Esophagus (tissue), 2 donors: Measurements from ENCODE around the gene VSIR. TPM values are rescaled to one million over a fixed set of nuclear protein-coding genes. Genes with fewer than 3 reads are reported as not detected.

Experiments
- H3K27ac ChIP-seq, 2 donors: one replicate each; pipeline ENCODE4 v1.5.1; 2013; ENCODE audit warnings: low read depth in 2 of 2, mild to moderate bottlenecking in 2 of 2, inconsistent platforms in 1 of 2, low read length in 1 of 2, moderate library complexity in 1 of 2
- H3K27me3 ChIP-seq, 2 donors: one replicate each; pipeline ENCODE4 v1.6.1; 2013; ENCODE audit warnings: low read length in 2 of 2, control low read depth in 1 of 2, mild to moderate bottlenecking in 1 of 2; ENCODE audit not compliant: insufficient read depth in 2 of 2, control insufficient read depth in 1 of 2
- H3K36me3 ChIP-seq, 2 donors: one replicate each; pipeline ENCODE4 v1.6.1; 2013; ENCODE audit warnings: low read length in 1 of 2; ENCODE audit not compliant: control insufficient read depth in 2 of 2, insufficient read depth in 2 of 2
- H3K4me1 ChIP-seq, 2 donors: one replicate each; pipeline ENCODE4 v1.6.1; 2013; ENCODE audit warnings: low read length in 1 of 2; ENCODE audit not compliant: control insufficient read depth in 2 of 2, insufficient read depth in 2 of 2
- H3K4me3 ChIP-seq, 2 donors: one replicate each; pipeline ENCODE4 v1.5.1; 2013; ENCODE audit warnings: low read length in 2 of 2, mild to moderate bottlenecking in 2 of 2, low read depth in 1 of 2, moderate library complexity in 1 of 2
- H3K9me3 ChIP-seq, 2 donors: one replicate each; pipeline ENCODE4 v1.6.1; 2013; ENCODE audit warnings: mild to moderate bottlenecking in 2 of 2, low read depth in 1 of 2, low read length in 1 of 2, moderate library complexity in 1 of 2; ENCODE audit not compliant: control insufficient read depth in 2 of 2, insufficient read depth in 1 of 2
- WGBS, 2 donors: extraction: QIAGEN DNeasy Blood & Tissue Kit; methylation state at CpG; one replicate each; pipeline ENCODE4 v1.1.7; 2013; 5-methylcytosine and 5-hydroxymethylcytosine counted together
- polyA plus RNA-seq, 2 donors: library from polyadenylated mRNA; stranded (reverse); fragments of 200-250 nt; gene quantifications; one replicate each; pipeline ENCODE4 v1.2.3, GENCODE V29; 2013
- donor health status: healthy with polysubstance abuse.
- donor health status: Bipolar disorder and iron deficiency.

The VSIR gene
- polyA plus RNA-seq, 2 donors = 26.6 to 41.9 TPM

GRCh38 chr10:71704816-71705215, 68.5 kb downstream of the VSIR start:
- Histone ChIP-seq H3K36me3 (no peaks in the 10 kb centered on the region), H3K27ac (no peak overlapping the region), H3K27me3 (no peaks in the 10 kb centered on the region), H3K9me3 (no peaks in the 10 kb centered on the region), H3K4me1 (no peaks in the 10 kb centered on the region), H3K4me3 (no peak overlapping the region)
- 94% methylated on average over 18 of the region's 18 CpGs for WGBS, 2 donors

GRCh38 chr10:71703577-71703976, 69.7 kb downstream of the VSIR start:
- H3K27me3 ChIP-seq = no peaks in the 10 kb centered on the region
- 89 to 90% methylated on average over 11 of the region's 11 CpGs for WGBS, 2 donors
- no peaks in the 10 kb centered on the region for H3K4me1 ChIP-seq
- no peaks in the 10 kb centered on the region for H3K9me3 ChIP-seq
- H3K36me3 ChIP-seq = no peaks in the 10 kb centered on the region
- H3K27ac ChIP-seq = no peak overlapping the region
- no peak overlapping the region for H3K4me3 ChIP-seq

DNA sequence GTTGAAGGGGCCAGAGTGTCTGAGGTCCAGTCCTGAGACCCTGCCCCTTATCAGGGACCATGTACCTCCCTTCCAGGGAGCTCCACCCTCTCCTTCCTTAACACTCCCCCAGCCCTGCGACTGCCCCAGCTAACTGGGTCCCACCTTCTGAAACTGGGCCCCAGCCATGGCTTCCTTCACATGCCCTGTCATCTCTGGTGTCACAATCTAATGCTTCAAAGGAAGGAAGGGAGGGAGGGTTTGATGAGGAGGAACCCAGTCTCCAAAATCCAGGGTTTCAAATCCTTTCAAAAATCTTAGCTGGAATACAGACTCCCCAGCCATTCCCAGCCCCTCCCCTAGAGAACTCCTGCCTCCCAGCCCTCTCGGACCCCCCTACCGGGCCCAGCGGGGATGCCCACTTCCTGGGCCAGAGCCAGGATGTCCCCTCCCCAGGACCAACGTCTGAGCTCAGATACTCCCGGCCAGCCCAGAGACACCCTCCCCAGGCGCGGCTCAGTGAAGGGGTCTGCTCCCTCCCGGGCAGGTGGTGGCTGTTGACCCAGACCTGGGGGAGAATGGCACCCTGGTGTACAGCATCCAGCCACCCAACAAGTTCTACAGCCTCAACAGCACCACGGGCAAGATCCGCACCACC, 71.7 kb downstream of the VSIR start:
- WGBS, 2 donors = 79 to 83% methylated on average over 11 of the region's 11 CpGs
- Histone ChIP-seq H3K36me3 (no peaks in the 10 kb centered on the region), H3K27me3 (no peaks in the 10 kb centered on the region), H3K9me3 (no peaks in the 10 kb centered on the region), H3K4me3 (no peak overlapping the region), H3K4me1 (no peaks in the 10 kb centered on the region), H3K27ac (no peak overlapping the region)

DNA sequence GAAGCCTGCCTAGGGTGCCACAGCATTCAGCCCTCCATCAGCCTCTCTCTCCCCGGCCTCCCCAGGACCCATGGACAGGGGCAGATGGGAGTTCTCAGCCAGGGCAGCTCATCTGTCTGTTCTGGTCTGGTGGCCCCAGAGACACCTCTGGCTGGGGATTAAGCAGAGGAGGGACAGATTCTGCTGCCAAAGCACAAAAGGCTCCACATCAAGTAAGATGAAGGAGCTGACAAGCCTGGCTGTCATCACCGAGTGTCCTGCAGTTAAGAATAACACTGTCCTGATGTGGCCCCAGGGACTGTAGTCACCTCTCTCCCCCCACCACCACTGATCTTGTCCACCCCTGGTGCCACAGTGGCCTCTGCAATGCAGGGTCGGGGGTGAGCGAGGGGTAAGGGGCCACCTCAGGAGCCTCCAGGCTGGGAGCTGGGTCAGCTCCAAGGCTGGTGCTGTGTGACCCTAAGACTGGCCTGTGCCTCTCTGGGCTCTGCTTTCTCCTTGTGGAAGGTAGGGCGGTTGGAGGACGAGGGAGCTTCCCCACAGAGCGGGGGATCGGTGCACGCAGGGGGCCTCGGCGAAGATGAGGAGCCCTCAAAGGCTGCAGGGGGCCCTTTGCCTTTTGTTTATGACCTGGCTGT, 72.5 kb downstream of the VSIR start:
- Histone ChIP-seq H3K9me3 (no peaks in the 10 kb centered on the region), H3K4me1 (no peaks in the 10 kb centered on the region), H3K36me3 (no peaks in the 10 kb centered on the region), H3K27ac (no peak overlapping the region), H3K27me3 (no peaks in the 10 kb centered on the region), H3K4me3 (no peak overlapping the region)
- 90 to 91% methylated on average over 11 of the region's 11 CpGs for whole genome bisulfite sequencing, 2 donors

- 79 to 86% methylated on average over 5 of the region's 5 CpGs for WGBS, 2 donors
- Histone ChIP-seq H3K9me3 (no peaks in the 10 kb centered on the region), H3K36me3 (no peaks in the 10 kb centered on the region), H3K27ac (no peak overlapping the region), H3K27me3 (no peaks in the 10 kb centered on the region), H3K4me1 (no peaks in the 10 kb centered on the region), H3K4me3 (no peak overlapping the region)
These were observed 74.6 kb downstream of the VSIR start for GRCh38 chr10:71698737-71699136.

- Histone ChIP-seq H3K4me1 (no peaks in the 10 kb centered on the region), H3K27me3 (no peaks in the 10 kb centered on the region), H3K27ac (no peak overlapping the region), H3K4me3 (no peak overlapping the region), H3K9me3 (no peaks in the 10 kb centered on the region), H3K36me3 (no peaks in the 10 kb centered on the region)
- WGBS, 2 donors = 62 to 66% methylated on average over 7 of the region's 7 CpGs
These were observed 75.2 kb downstream of the VSIR start for GRCh38 chr10:71697938-71698709.

Other genes with a start within 250 kb of the VSIR start
- under 1 TPM; 0.02 to 0.04 TPM for gene C10orf105, start 53.7 kb downstream of the VSIR start, polyA plus RNA-seq
- gene PSAP, start 77.7 kb upstream of the VSIR start, polyA plus RNA-seq = 100 to 1,000 TPM; 157 to 241 TPM
- 1 to 10 TPM; 2.6 to 3.2 TPM for gene CHST3, start 190.9 kb upstream of the VSIR start, polyA plus RNA-seq